GM23248 (cell line): ENCODE data around the gene GPR132.

Experiments used
- EZH2 ChIP-seq: fragments of 200-600 bp; sonication (generic); IDR thresholded peaks from 2 replicates; pipeline ENCODE4 v1.6.1; 2018; ENCODE audit warnings: antibody characterized with exemption, mild to moderate bottlenecking; ENCODE audit not compliant: insufficient read depth, poor library complexity, severe bottlenecking
- EZH2phosphoT487 ChIP-seq: fragments of 200-600 bp; sonication (generic); IDR thresholded peaks from 2 replicates; pipeline ENCODE4 v1.6.1; 2018; ENCODE audit warnings: antibody characterized with exemption, moderate library complexity, mild to moderate bottlenecking, low read depth; ENCODE audit not compliant: insufficient read depth

- TF ChIP-seq EZH2 (no peak), EZH2phosphoT487 (no peak)
Measured at GRCh38 chr14:105023144-105023543, 42.1 kb downstream of the GPR132 start.
